H1 (cell line): Measurements from ENCODE around the gene PKN3. TPM values are rescaled to one million over a fixed set of nuclear protein-coding genes. Genes with fewer than 3 reads are reported as not detected.
A peak's percentile ranks its signal among the peaks of the same experiment; 100 is the strongest.

ENCODE experiments used
- ASH2L ChIP-seq: fragments of 200-600, 300-600 bp; sonication (generic); IDR thresholded peaks from one replicate; pipeline ENCODE4 v1.7.1; 2017; ENCODE audit warnings: low read length
- CBX8 ChIP-seq: fragments of 300-800, 300-1000 bp; sonication (generic); IDR thresholded peaks from 2 replicates; pipeline ENCODE4 v1.7.1; 2016; ENCODE audit warnings: low read depth, low read length, borderline replicate concordance
- CTBP2 ChIP-seq: IDR thresholded peaks from 2 replicates; pipeline ENCODE4 v1.7.0; 2011; ENCODE audit warnings: borderline replicate concordance, mild to moderate bottlenecking, moderate library complexity, mixed read lengths, low read length; ENCODE audit not compliant: insufficient read depth, insufficient read length
- EGR1 ChIP-seq: IDR thresholded peaks from 2 replicates; pipeline ENCODE4 v1.6.1; 2011; ENCODE audit warnings: low read depth, low read length, borderline replicate concordance
- GABPA ChIP-seq: IDR thresholded peaks from 2 replicates; pipeline ENCODE4 v1.6.1; 2011; ENCODE audit warnings: mild to moderate bottlenecking, low read length, moderate library complexity, borderline replicate concordance; ENCODE audit not compliant: insufficient read depth
- GTF2F1 ChIP-seq: IDR thresholded peaks from 2 replicates; pipeline ENCODE4 v1.6.1; 2012; ENCODE audit warnings: low read depth, low read length, improper control_type of control experiment, borderline replicate concordance
- HDAC6 ChIP-seq: IDR thresholded peaks from one replicate; pipeline ENCODE4 v1.7.1; 2012; ENCODE audit warnings: low read depth, mild to moderate bottlenecking, inconsistent platforms, low read length, moderate library complexity
- JUN ChIP-seq: IDR thresholded peaks from 2 replicates; pipeline ENCODE4 v1.6.1; 2011; ENCODE audit warnings: low read depth, mild to moderate bottlenecking, improper control_type of control experiment, low read length
- JUND ChIP-seq: IDR thresholded peaks from 2 replicates; pipeline ENCODE4 v1.6.1; 2011; ENCODE audit warnings: mild to moderate bottlenecking, improper control_type of control experiment, low read length
- KDM1A ChIP-seq: fragments of 200-600, 300-600 bp; sonication (generic); IDR thresholded peaks from 2 replicates; pipeline ENCODE4 v1.7.1; 2016; ENCODE audit warnings: mild to moderate bottlenecking, low read length, borderline replicate concordance
- MAFK ChIP-seq: IDR thresholded peaks from 2 replicates; pipeline ENCODE4 v1.6.1; 2012; ENCODE audit warnings: low read depth, mild to moderate bottlenecking, improper control_type of control experiment, low read length
- NANOG ChIP-seq: IDR thresholded peaks from 2 replicates; pipeline ENCODE4 v1.6.1; 2011; ENCODE audit warnings: low read length, low read depth, mild to moderate bottlenecking, inconsistent platforms; ENCODE audit not compliant: insufficient read depth, poor library complexity, severe bottlenecking
- NRF1 ChIP-seq: IDR thresholded peaks from 2 replicates; pipeline ENCODE4 v1.6.1; 2011; ENCODE audit warnings: mild to moderate bottlenecking, low read depth, low read length, improper control_type of control experiment
- PHF8 ChIP-seq: fragments of 200-600 bp; sonication (generic); conservative IDR thresholded peaks from 2 replicates; pipeline ENCODE4 v1.7.1; 2012; ENCODE audit warnings: low read depth, mild to moderate bottlenecking, inconsistent platforms, low read length, moderate library complexity
- POLR2AphosphoS5 ChIP-seq: IDR thresholded peaks from 2 replicates; pipeline ENCODE4 v1.6.1; 2011; ENCODE audit warnings: low read depth, low read length
- RAD21 ChIP-seq, 2 experiments: IDR thresholded peaks in 1 of 2; conservative IDR thresholded peaks in 1 of 2; 2 replicates each; pipeline ENCODE4 v1.6.1; 2011; ENCODE audit warnings: low read depth in 2 of 2, low read length in 2 of 2, improper control_type of control experiment in 1 of 2, inconsistent platforms in 1 of 2, mild to moderate bottlenecking in 1 of 2, moderate library complexity in 1 of 2
- RBBP5 ChIP-seq: IDR thresholded peaks from 2 replicates; pipeline ENCODE4 v1.7.1; 2012; ENCODE audit warnings: low read depth, mild to moderate bottlenecking, inconsistent platforms, low read length, moderate library complexity, borderline replicate concordance
- RNF2 ChIP-seq: fragments of 200-900, 300-1000 bp; sonication (generic); IDR thresholded peaks from 2 replicates; pipeline ENCODE4 v1.7.1; 2016; ENCODE audit warnings: borderline replicate concordance, low read depth, mild to moderate bottlenecking, antibody characterized with exemption, low read length; ENCODE audit not compliant: poor library complexity, severe bottlenecking; ENCODE audit errors: missing control alignments
- SIN3A ChIP-seq, 2 experiments: IDR thresholded peaks in 1 of 2; conservative IDR thresholded peaks in 1 of 2; 2 replicates each; pipeline ENCODE4 v1.6.1; 2011 to 2012; ENCODE audit warnings: low read length in 2 of 2, improper control_type of control experiment in 1 of 2, low read depth in 1 of 2, mild to moderate bottlenecking in 1 of 2
- SIX5 ChIP-seq: IDR thresholded peaks from 2 replicates; pipeline ENCODE4 v1.6.1; 2011; ENCODE audit warnings: mild to moderate bottlenecking, low read depth, low read length
- TBP ChIP-seq: IDR thresholded peaks from 2 replicates; pipeline ENCODE4 v1.6.1; 2011; ENCODE audit warnings: low read depth, low read length, improper control_type of control experiment
- TCF12 ChIP-seq: IDR thresholded peaks from 2 replicates; pipeline ENCODE4 v1.6.1; 2011; ENCODE audit warnings: low read depth, mild to moderate bottlenecking, low read length
- polyA plus RNA-seq, 7 experiments: library from polyadenylated mRNA; depleted of rRNA in 3 of 7; stranded (reverse) in 5 of 7; unstranded in 2 of 7; fragments of >200 nt in 5 of 7; fragments of 200-250 nt in 2 of 7; gene quantifications; 1 replicate in 5 of 7; 2 replicates in 1 of 7; 4 replicates in 1 of 7; pipeline versions ENCODE4 v1.2.1 to v1.2.3, GENCODE V29; 2011 to 2013; ENCODE audit warnings: missing spikeins in 2 of 7, mixed read lengths in 2 of 7
- total RNA-seq: library from RNA; stranded (reverse); fragmentation: NEBNext Ultra II Directional; extraction: Animal tissue kit (Norgen Biotek cat#: 25700); gene quantifications from 2 replicates; pipeline ENCODE4 v1.2.1, GENCODE V29; 2021
- TF ChIP-seq, protein P1 (sequence below): IDR thresholded peaks from 2 replicates; pipeline ENCODE4 v1.6.1; 2012; ENCODE audit warnings: inconsistent platforms

Gene PKN3
- total and polyA plus RNA-seq, 2 of the 8 experiments (the other 6 are each of a cell fraction or from before 2014, with no cell fraction given), result 15.7 to 16.3 TPM

DNA sequence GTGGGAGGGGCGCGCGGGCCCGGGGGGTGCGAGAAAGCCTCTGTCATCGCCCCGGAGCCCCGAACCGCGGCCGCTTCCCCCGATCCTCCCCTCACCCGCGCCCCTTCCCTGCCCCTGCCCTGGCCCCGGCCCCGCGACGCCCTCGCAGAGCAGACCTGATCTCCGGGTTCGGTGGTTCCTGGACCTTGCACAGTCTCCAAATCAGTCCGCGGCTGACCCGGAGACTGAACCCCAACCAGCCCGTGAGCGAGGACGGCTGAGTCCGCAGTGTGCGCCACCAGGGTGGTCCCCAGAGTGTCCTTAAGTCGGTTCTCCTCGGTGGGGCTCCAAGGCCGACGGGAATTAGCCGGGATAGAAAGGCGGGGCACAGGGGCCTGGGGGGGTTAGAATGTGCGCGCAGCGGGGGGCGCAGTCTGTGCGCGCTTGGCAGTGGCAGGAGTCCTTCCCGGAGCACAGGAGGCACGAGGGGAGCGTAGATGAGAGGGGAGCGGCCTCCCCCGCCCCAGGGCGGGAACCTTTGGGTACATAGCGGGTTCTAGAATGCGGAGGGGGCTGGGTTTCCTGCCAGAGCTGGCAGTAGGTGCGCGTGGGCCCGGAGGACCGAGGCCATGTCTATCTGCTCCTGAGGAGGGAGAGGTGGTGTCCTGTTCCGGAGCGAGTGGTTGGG is 779 bp downstream of the PKN3 start (continued):
- TF ChIP-seq RNF2, result no peak
- TF ChIP-seq, protein P1, sequence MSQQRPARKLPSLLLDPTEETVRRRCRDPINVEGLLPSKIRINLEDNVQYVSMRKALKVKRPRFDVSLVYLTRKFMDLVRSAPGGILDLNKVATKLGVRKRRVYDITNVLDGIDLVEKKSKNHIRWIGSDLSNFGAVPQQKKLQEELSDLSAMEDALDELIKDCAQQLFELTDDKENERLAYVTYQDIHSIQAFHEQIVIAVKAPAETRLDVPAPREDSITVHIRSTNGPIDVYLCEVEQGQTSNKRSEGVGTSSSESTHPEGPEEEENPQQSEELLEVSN, result 0 out of 2 replicates have a peak, but pooled peaks have one; percentile 17
- no peak for TF ChIP-seq KDM1A
- TF ChIP-seq ASH2L, result no peak
- TF ChIP-seq TCF12, result no peak
- no peak for TF ChIP-seq GABPA
- 0 out of 2 replicates have a peak, but pooled peaks have one; percentile 9 for TF ChIP-seq RBBP5
- TF ChIP-seq SIN3A (conservative IDR thresholded peaks at IDR 0.05 in 1 of 2, IDR thresholded peaks at IDR 0.05 in 1 of 2; ENCODE audit: low read depth in 1 of 2, low read length in 2 of 2), result no peak
- TF ChIP-seq PHF8, result peak; percentile 21
- TF ChIP-seq CBX8, result no peak
- TF ChIP-seq NANOG, result no peak
- TF ChIP-seq SIX5, result no peak
- TF ChIP-seq TBP, result 0 out of 2 replicates have a peak, but pooled peaks have one; percentile 11
- no peak for TF ChIP-seq NRF1
- TF ChIP-seq EGR1, result no peak
- TF ChIP-seq GTF2F1, result no peak
- TF ChIP-seq JUND, result no peak
- no peak for TF ChIP-seq MAFK
- no peak for TF ChIP-seq JUN
- no peak for TF ChIP-seq CTBP2
- no peak for TF ChIP-seq HDAC6
- TF ChIP-seq RAD21 (IDR thresholded peaks at IDR 0.05 in 1 of 2, conservative IDR thresholded peaks at IDR 0.05 in 1 of 2; ENCODE audit: low read depth in 2 of 2, low read length in 2 of 2), result no peak
- TF ChIP-seq POLR2AphosphoS5, result no peak
